Fibroblast of lung (primary cell): Measurements from ENCODE around the gene GDA.

ENCODE experiments used
- EZH2 ChIP-seq: IDR thresholded peaks from 2 replicates; pipeline ENCODE4 v1.5.1; 2012; ENCODE audit warnings: low read length, control low read depth, mild to moderate bottlenecking; ENCODE audit errors: missing control alignments
- TF ChIP-seq, protein P1 (sequence below), 2 donors: IDR thresholded peaks in 1 of 2; conservative IDR thresholded peaks in 1 of 2; 1 replicate in 1 of 2; 2 replicates in 1 of 2; pipeline ENCODE4 v1.5.1; 2011 to 2012; ENCODE audit warnings: low read length in 2 of 2, control low read depth in 1 of 2, inconsistent platforms in 1 of 2, low read depth in 1 of 2, mild to moderate bottlenecking in 1 of 2

DNA sequence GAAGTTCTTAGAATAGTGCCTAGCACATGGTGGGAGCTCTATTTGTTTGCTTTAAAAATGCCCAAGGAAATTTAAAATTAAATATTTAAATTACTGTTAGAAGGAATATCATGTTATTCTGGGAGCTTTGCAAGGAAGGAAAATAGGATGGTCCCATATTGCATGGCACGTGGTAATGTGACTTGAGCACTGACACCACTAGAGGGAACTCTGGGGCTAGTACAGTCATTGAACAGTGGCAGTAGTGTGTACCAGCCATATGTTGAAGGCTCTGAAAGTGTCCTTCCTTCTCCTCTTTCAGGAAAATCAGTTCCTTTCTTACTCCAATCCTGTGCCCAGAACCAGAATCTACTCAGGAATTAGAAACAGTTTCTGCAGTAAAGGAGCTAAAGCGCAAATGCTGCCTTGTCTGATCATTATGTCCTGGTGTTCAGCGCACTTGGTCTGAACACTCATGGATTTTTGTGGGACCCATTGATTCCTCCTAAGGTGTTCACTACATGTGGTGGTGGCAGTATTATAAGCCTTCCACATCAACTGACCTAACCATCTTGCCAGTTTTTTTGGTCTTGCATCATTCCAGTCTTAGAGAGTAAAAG lies 54.1 kb downstream of the GDA start:
- TF ChIP-seq EZH2, result no peak
- TF ChIP-seq, protein P1, sequence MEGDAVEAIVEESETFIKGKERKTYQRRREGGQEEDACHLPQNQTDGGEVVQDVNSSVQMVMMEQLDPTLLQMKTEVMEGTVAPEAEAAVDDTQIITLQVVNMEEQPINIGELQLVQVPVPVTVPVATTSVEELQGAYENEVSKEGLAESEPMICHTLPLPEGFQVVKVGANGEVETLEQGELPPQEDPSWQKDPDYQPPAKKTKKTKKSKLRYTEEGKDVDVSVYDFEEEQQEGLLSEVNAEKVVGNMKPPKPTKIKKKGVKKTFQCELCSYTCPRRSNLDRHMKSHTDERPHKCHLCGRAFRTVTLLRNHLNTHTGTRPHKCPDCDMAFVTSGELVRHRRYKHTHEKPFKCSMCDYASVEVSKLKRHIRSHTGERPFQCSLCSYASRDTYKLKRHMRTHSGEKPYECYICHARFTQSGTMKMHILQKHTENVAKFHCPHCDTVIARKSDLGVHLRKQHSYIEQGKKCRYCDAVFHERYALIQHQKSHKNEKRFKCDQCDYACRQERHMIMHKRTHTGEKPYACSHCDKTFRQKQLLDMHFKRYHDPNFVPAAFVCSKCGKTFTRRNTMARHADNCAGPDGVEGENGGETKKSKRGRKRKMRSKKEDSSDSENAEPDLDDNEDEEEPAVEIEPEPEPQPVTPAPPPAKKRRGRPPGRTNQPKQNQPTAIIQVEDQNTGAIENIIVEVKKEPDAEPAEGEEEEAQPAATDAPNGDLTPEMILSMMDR (conservative IDR thresholded peaks at IDR 0.05 in 1 of 2, IDR thresholded peaks at IDR 0.05 in 1 of 2; ENCODE audit: low read depth in 1 of 2, low read length in 2 of 2), result peak; percentile 33 to 54
